Fibroblast of skin of back (primary cell): ENCODE results near the gene GMPPB. TPM values are rescaled to one million over a fixed set of nuclear protein-coding genes. Genes with fewer than 3 reads are reported as not detected.
"Not testable (repeated sequence)": the region's sequence is repeated elsewhere in the genome, so short reads cannot be mapped to it uniquely, and the experiment has no call there.

Source experiments
- DNase-seq: peaks from one replicate; pipeline ENCODE4 v3.0.0-alpha.2; 2013
- polyA plus RNA-seq, 2 experiments: library from polyadenylated mRNA; unstranded; fragments of 120-200 nt; gene quantifications; one replicate each; pipeline ENCODE4 v1.2.1, GENCODE V29; 2013; ENCODE audit not compliant: insufficient read length in 2 of 2

GMPPB gene
- 32.7 TPM for polyA plus RNA-seq (2013, experiment 1 of 2; ENCODE audit: insufficient read length)
- 16.7 TPM for polyA plus RNA-seq (2013, experiment 2 of 2; ENCODE audit: insufficient read length)

GRCh38 chr3:49723628-49724551 is at the start of gene GMPPB:
Gene GMPPB (minus strand): TSS chr3:49723951. CDS start chr3:49723726, 225 bp downstream.
- peak; percentile 97 for DNase-seq

- no peak for DNase-seq
Measured at GRCh38 chr3:49772703-49773102, 49.0 kb upstream of the GMPPB start.

- no peak for DNase-seq
Measured at GRCh38 chr3:49771340-49771938, 47.7 kb upstream of the GMPPB start.

- no peak for DNase-seq
Measured at GRCh38 chr3:49769926-49770325, 46.2 kb upstream of the GMPPB start.

- DNase-seq = no peak
Measured at GRCh38 chr3:49769286-49769915, 45.6 kb upstream of the GMPPB start.

- DNase-seq = no peak
Measured at GRCh38 chr3:49763981-49764380, 40.2 kb upstream of the GMPPB start.

GRCh38 chr3:49761661-49762060 is 37.9 kb upstream of the GMPPB start:
- no peak for DNase-seq

- no peak for DNase-seq
Measured at GRCh38 chr3:49759226-49759625, 35.5 kb upstream of the GMPPB start.

- no peak for DNase-seq
Measured at GRCh38 chr3:49757197-49757596, 33.4 kb upstream of the GMPPB start.

- no peak for DNase-seq
Measured at GRCh38 chr3:49756036-49756435, 32.3 kb upstream of the GMPPB start.

- DNase-seq = no peak
Measured at GRCh38 chr3:49754536-49754935, 30.8 kb upstream of the GMPPB start.

- no peak for DNase-seq
Measured at GRCh38 chr3:49751501-49751900, 27.8 kb upstream of the GMPPB start.

GRCh38 chr3:49750056-49750455 is 26.3 kb upstream of the GMPPB start:
- no peak for DNase-seq

GRCh38 chr3:49748874-49749273 is 25.1 kb upstream of the GMPPB start:
- not testable (repeated sequence) for DNase-seq

- DNase-seq = peak; percentile 58
Measured at GRCh38 chr3:49747792-49748480, 24.2 kb upstream of the GMPPB start.

- peak; percentile 41 for DNase-seq
Measured at GRCh38 chr3:49745986-49746385, 22.2 kb upstream of the GMPPB start.

GRCh38 chr3:49740427-49740826 is 16.7 kb upstream of the GMPPB start:
- DNase-seq = no peak

GRCh38 chr3:49738067-49738713 is 14.4 kb upstream of the GMPPB start:
- no peak for DNase-seq

- no peak for DNase-seq
Measured at GRCh38 chr3:49734752-49735151, 11.0 kb upstream of the GMPPB start.

- DNase-seq = no peak
Measured at GRCh38 chr3:49733551-49733950, 9.8 kb upstream of the GMPPB start.

GRCh38 chr3:49732597-49732996 is 8.8 kb upstream of the GMPPB start:
- DNase-seq = no peak

GRCh38 chr3:49729966-49730609 is 6.3 kb upstream of the GMPPB start:
- DNase-seq = no peak
